OCI-LY7 (cell line): ENCODE data around the gene ALDH3B1. TPM values are rescaled to one million over a fixed set of nuclear protein-coding genes. Genes with fewer than 3 reads are reported as not detected.
A peak's percentile ranks its signal among the peaks of the same experiment; 100 is the strongest.

Experiments
- BruUV-seq: library from RNA; stranded (reverse); fragments of 400-500 nt; replicated peaks from 2 replicates; lab custom pipeline; 2021; lab: Mats Ljungman, UMichigan
- CTCF ChIA-PET: fragments of 300-600 bp; sonication (Branson Sonifier 250); formaldehyde crosslinking; loops from one replicate; lab custom pipeline; 2022; ENCODE audit warnings: antibody characterized with exemption; ENCODE audit not compliant: unreplicated experiment; lab: Charles Lee
- POLR2A ChIA-PET: fragments of 300-600 bp; sonication (Branson Sonifier 250); formaldehyde crosslinking; loops from one replicate; lab custom pipeline; 2022; ENCODE audit warnings: antibody characterized with exemption; lab: Charles Lee
- DNase-seq: peaks from one replicate; pipeline ENCODE4 v3.0.0-alpha.2; 2015; ENCODE audit warnings: low spot score
- H2AFZ ChIP-seq: fragments of 200-600 bp; sonication (generic), shearing (Covaris generic); 2 replicates; pipeline ENCODE4 v1.6.1; 2014; ENCODE audit warnings: mild to moderate bottlenecking, antibody characterized with exemption, low read length, moderate library complexity
- H3K27ac ChIP-seq: fragments of 200-600 bp; sonication (generic); 2 replicates; pipeline ENCODE4 v1.5.1; 2014; ENCODE audit warnings: mixed run types, low read depth, mild to moderate bottlenecking, moderate library complexity, low read length, inconsistent platforms; ENCODE audit not compliant: poor library complexity, severe bottlenecking
- H3K36me3 ChIP-seq: fragments of 200-600 bp; sonication (generic); 2 replicates; pipeline ENCODE4 v1.6.1; 2014; ENCODE audit warnings: mild to moderate bottlenecking, antibody characterized with exemption, low read length, moderate library complexity, mixed read lengths; ENCODE audit not compliant: insufficient read depth
- H3K4me1 ChIP-seq: fragments of 200-600 bp; sonication (generic); 2 replicates; pipeline ENCODE4 v1.5.1; 2014; ENCODE audit warnings: mild to moderate bottlenecking, low read length; ENCODE audit not compliant: insufficient read depth, poor library complexity, severe bottlenecking
- H3K4me2 ChIP-seq: fragments of 200-600 bp; sonication (generic); 2 replicates; pipeline ENCODE4 v1.6.1; 2014; ENCODE audit warnings: mild to moderate bottlenecking, low read length
- H3K4me3 ChIP-seq: fragments of 200-600 bp; sonication (generic); 2 replicates; pipeline ENCODE4 v1.5.1; 2014; ENCODE audit warnings: mild to moderate bottlenecking, low read depth, low read length; ENCODE audit not compliant: poor library complexity, severe bottlenecking
- H3K79me2 ChIP-seq: fragments of 200-600 bp; sonication (generic); 2 replicates; pipeline ENCODE4 v1.6.1; 2016; ENCODE audit warnings: low read depth, mild to moderate bottlenecking, low read length, moderate library complexity, mixed read lengths; ENCODE audit not compliant: insufficient read depth
- H3K9me2 ChIP-seq: fragments of 200-600 bp; sonication (generic); 2 replicates; pipeline ENCODE4 v1.6.1; 2016; ENCODE audit warnings: mild to moderate bottlenecking, low read length, mixed read lengths; ENCODE audit not compliant: insufficient read depth
- H3K9me3 ChIP-seq: fragments of 200-600 bp; sonication (generic); 2 replicates; pipeline ENCODE4 v1.6.1; 2014; ENCODE audit warnings: mild to moderate bottlenecking, mixed run types, low read length, mixed read lengths
- H4K20me1 ChIP-seq: fragments of 200-600 bp; sonication (generic); 2 replicates; pipeline ENCODE4 v1.6.1; 2014; ENCODE audit warnings: mild to moderate bottlenecking, antibody characterized with exemption, low read length, moderate library complexity, mixed read lengths; ENCODE audit not compliant: insufficient read depth
- CTCF ChIP-seq: fragments of 200-600 bp; sonication (generic); conservative IDR thresholded peaks from 2 replicates; pipeline ENCODE4 v1.5.1; 2014; ENCODE audit warnings: mild to moderate bottlenecking, antibody characterized with exemption, low read length, moderate library complexity, mixed read lengths
- EZH2phosphoT487 ChIP-seq: fragments of 200-600 bp; sonication (generic); IDR thresholded peaks from 2 replicates; pipeline ENCODE4 v1.6.1; 2018; ENCODE audit warnings: low read depth, borderline replicate concordance, mild to moderate bottlenecking, mixed run types, antibody characterized with exemption, low read length, moderate library complexity, mixed read lengths
- intact Hi-C: fragments of 100-400 bp; cut with micrococcal nuclease; formaldehyde crosslinking; loops from one replicate; pipeline ENCODE4 v1.10.0; 2022; ENCODE audit not compliant: unreplicated experiment
- total RNA-seq, 2 experiments: library from RNA; depleted of rRNA in 1 of 2; stranded (reverse); fragments of >200 nt in 1 of 2; shearing (Covaris generic) in 1 of 2; gene quantifications; 2 replicates each; pipeline ENCODE4 v1.2.3, GENCODE V29; 2014 to 2022

The ALDH3B1 gene
- total RNA-seq, 2 experiments from 2014 or later = 0.50 to 0.53 TPM

- no TSS peak for BruUV-seq
- ChIA-PET CTCF (no interaction called here), POLR2A (interaction anchor here (0.6 kb wide), 1 partner anchor 248 kb away, joined by 3 read pairs; no protein-coding TSS in a partner anchor)
- intact Hi-C loops = no loop called here
- Histone ChIP-seq H4K20me1 (no peaks in the 10 kb centered on the region), H3K27ac (no peak overlapping the region), H3K9me2 (no peaks in the 10 kb centered on the region), H3K79me2 (no peaks in the 10 kb centered on the region), H3K9me3 (no peaks in the 10 kb centered on the region), H3K4me1 (peaks cover 25% of the 10 kb centered on the region), H3K4me3 (no peak overlapping the region), H2AFZ (no peak overlapping the region), H3K36me3 (no peaks in the 10 kb centered on the region), H3K4me2 (no peak overlapping the region)
- TF ChIP-seq CTCF (no peak), EZH2phosphoT487 (no peak)
- no peak for DNase-seq
Measured at GRCh38 chr11:68024508-68024907, 14.4 kb downstream of the ALDH3B1 start.

- no peaks in the 10 kb centered on the region for H4K20me1 ChIP-seq
- no peaks in the 10 kb centered on the region for H3K9me3 ChIP-seq
- no peak overlapping the region for H2AFZ ChIP-seq
- ChIA-PET POLR2A (interaction anchor here (0.6 kb wide), 2 partner anchors 22 to 247 kb away, joined by 3 to 4 read pairs; no protein-coding TSS in a partner anchor), CTCF (no interaction called here)
- intact Hi-C loops = no loop called here
- peaks cover 29% of the 10 kb centered on the region for H3K4me1 ChIP-seq
- no peak overlapping the region for H3K4me2 ChIP-seq
- TF ChIP-seq CTCF (peak; percentile 73), EZH2phosphoT487 (no peak)
- no peak overlapping the region for H3K4me3 ChIP-seq
- BruUV-seq = no TSS peak
- peak; percentile 67 for DNase-seq
- H3K9me2 ChIP-seq = no peaks in the 10 kb centered on the region
- H3K36me3 ChIP-seq = no peaks in the 10 kb centered on the region
- no peak overlapping the region for H3K27ac ChIP-seq
- H3K79me2 ChIP-seq = no peaks in the 10 kb centered on the region
Measured at GRCh38 chr11:68025047-68025446, 14.9 kb downstream of the ALDH3B1 start.

- H2AFZ ChIP-seq = no peak overlapping the region
- H4K20me1 ChIP-seq = no peaks in the 10 kb centered on the region
- no peaks in the 10 kb centered on the region for H3K9me3 ChIP-seq
- H3K36me3 ChIP-seq = no peaks in the 10 kb centered on the region
- TF ChIP-seq EZH2phosphoT487 (no peak), CTCF (no peak)
- no TSS peak for BruUV-seq
- no peak overlapping the region for H3K27ac ChIP-seq
- POLR2A ChIA-PET = no interaction called here
- H3K4me1 ChIP-seq = peaks cover 33% of the 10 kb centered on the region
- no peak overlapping the region for H3K4me3 ChIP-seq
- CTCF ChIA-PET = no interaction called here
- no peak overlapping the region for H3K4me2 ChIP-seq
- intact Hi-C loops = no loop called here
- no peaks in the 10 kb centered on the region for H3K9me2 ChIP-seq
- H3K79me2 ChIP-seq = peaks cover 8% of the 10 kb centered on the region; the same call in 1 of the 2 replicates
- peak; percentile 34 for DNase-seq
Measured at GRCh38 chr11:68026391-68027105, 16.4 kb downstream of the ALDH3B1 start.
